Measurements from ENCODE around the gene RTF2.

RTF2 gene

DNA sequence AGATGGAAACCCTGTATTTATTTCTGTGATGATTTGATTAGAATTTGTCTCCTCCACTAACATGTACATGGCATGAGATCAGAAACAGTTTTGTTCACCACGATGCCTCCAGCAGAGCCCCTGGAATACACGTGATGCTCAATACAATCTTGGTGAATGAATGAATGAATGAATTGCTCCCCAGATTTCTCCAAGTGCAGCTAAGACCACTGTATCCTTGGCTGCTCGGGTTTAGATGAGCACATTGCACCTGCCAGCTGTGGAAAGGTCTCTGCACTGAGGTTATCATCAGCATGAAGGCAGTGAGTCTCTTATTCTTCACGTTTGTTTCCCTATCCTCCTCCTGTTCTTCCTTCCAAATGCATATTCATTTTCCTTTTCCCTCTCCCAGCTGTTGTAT, 38.5 kb upstream of the RTF2 start:
- H3K27ac Mint-ChIP-seq, result peak overlapping the region; percentile 92
- H3K36me3 Mint-ChIP-seq (ENCODE audit: low read depth), result no peaks in the 10 kb centered on the region
- H3K4me1 Mint-ChIP-seq (ENCODE audit: low read depth), result peaks cover 68% of the 10 kb centered on the region
- H3K4me3 Mint-ChIP-seq, result peak overlapping the region; percentile 60
- H3K27me3 Mint-ChIP-seq, result no peaks in the 10 kb centered on the region
- H3K9me3 Mint-ChIP-seq, result no peaks in the 10 kb centered on the region
- peak; percentile 31 for DNase-seq

DNA sequence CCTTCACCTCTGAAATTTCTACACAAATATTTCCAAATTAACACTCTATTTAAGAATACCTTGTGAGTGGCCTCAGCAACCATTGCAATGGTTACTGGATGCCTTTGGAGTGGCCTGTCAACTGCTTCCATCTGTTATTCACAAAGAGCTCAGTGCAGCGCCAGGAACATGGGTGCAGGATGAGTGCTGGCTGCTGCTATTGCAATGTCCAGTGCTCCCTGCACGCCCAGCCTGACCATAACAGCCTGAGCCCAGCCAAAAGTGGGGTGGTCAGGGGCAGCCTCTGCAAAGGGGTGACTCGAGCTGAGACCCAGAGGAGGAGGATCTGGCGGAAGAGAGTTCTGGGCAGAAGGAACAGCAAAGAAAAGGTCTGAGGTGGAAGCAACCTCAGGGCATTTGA, 38.0 kb upstream of the RTF2 start:
- Mint-ChIP-seq H3K27me3 (no peaks in the 10 kb centered on the region), H3K36me3 (ENCODE audit: low read depth) (no peaks in the 10 kb centered on the region), H3K4me3 (no peak overlapping the region), H3K9me3 (no peaks in the 10 kb centered on the region), H3K4me1 (ENCODE audit: low read depth) (peaks cover 66% of the 10 kb centered on the region), H3K27ac (peak overlapping the region; percentile 92)
- DNase-seq, result peak; percentile 26

DNA sequence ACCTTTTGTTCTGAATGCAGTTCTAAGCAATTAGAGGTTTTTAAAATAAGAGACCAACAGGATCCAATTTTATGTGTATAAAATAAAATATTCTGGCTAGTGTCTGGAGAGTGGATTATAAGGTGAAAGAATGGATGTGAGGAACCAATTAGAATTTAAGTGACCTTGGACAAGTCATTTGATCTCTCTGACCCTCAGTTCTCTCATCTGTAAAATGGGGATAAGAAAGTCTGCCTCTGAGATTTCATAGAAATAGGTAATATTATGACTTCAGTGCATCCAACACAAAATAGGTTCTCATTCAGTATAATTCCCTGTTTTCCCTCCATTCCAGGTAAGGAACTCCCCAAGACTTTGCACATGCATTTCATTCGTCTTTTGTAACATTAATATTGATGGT, 37.5 kb upstream of the RTF2 start:
- no peak for DNase-seq
- no peaks in the 10 kb centered on the region for H3K36me3 Mint-ChIP-seq (ENCODE audit: low read depth)
- no peaks in the 10 kb centered on the region for H3K9me3 Mint-ChIP-seq
- H3K27ac Mint-ChIP-seq, result peak overlapping the region; percentile 92
- H3K4me1 Mint-ChIP-seq (ENCODE audit: low read depth), result peaks cover 65% of the 10 kb centered on the region
- H3K4me3 Mint-ChIP-seq, result no peak overlapping the region
- no peaks in the 10 kb centered on the region for H3K27me3 Mint-ChIP-seq

DNA sequence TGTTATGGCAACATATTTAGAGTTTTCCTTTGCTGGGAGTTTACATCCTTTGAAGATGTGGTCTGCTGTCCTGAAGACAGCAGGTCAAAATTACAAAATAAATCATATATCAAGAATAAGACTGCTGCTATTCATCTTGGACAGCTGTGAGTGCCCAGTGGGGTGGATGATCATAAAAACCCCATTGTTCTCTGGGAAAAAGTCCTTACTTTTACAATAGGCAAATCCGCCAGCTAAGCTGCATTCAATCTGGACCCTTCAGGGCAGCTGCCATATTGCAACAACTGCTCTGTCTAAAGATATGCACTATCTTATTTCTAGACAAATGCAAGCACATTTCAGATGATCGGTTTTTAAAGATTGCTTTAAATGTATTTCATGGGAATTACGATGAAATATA, 37.0 kb upstream of the RTF2 start:
- no peaks in the 10 kb centered on the region for H3K27me3 Mint-ChIP-seq
- no peaks in the 10 kb centered on the region for H3K9me3 Mint-ChIP-seq
- peaks cover 64% of the 10 kb centered on the region for H3K4me1 Mint-ChIP-seq (ENCODE audit: low read depth)

DNA sequence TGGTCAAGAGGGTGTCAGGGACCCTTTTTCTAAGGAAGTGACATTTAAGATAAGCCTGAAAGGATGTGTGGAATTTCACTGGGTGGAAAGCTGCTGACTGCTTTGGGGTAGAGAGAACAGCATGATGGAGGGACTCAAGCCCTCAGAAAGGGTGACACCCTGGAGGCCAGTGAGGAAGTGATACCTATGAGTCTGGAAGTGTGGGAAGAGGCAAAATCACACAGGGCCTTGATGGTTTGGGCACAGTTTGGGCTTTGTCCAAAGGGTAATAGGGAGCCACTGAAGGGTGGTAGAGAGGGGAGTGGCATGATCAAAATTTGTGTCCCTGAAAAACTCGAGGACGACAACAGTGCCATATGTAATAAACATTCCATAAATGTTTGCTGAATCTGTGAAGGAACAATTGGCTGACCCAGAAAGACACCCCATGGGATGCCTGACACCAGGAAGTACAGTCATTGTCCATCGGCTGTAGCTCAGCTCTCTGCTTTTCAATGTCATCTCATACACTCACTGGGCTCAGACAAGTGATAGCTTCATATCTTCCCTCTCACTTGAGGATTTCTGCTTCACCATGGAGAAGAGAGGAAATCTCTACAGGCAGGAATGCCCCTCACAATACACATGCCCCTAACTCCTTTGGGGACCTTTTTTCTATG, 35.1 kb upstream of the RTF2 start:
- H3K4me1 Mint-ChIP-seq (ENCODE audit: low read depth), result peaks cover 56% of the 10 kb centered on the region
- H3K27me3 Mint-ChIP-seq, result no peaks in the 10 kb centered on the region
- no peaks in the 10 kb centered on the region for H3K9me3 Mint-ChIP-seq
- peak; percentile 15 for DNase-seq
- H3K36me3 Mint-ChIP-seq (ENCODE audit: low read depth), result no peaks in the 10 kb centered on the region
- peak overlapping the region; percentile 48 for H3K27ac Mint-ChIP-seq
- no peak overlapping the region for H3K4me3 Mint-ChIP-seq

More for the DNA sequence above, 37.0 kb upstream of the RTF2 start:
- Mint-ChIP-seq H3K27ac (no peak overlapping the region), H3K36me3 (ENCODE audit: low read depth) (no peaks in the 10 kb centered on the region), H3K4me3 (no peak overlapping the region)
- DNase-seq, result no peak

DNA sequence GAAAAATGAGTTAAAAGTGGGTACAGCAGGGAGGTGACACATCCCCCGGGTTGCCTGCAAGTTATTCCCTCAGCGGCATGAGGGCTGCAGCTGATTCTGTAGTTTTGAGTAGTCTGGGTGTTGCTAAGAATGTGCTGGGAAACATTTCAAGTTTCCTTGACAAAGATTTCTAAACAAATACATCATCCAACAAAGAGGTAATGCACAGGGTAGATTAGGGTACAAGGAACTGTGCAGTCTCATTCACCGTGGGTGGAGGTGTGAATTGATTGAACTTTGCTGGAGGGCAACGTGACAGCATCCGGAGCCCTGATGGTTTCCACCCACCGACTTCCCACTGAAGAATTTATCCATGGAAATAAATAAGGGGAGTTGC, 34.6 kb upstream of the RTF2 start:
- peak overlapping the region; percentile 48 for H3K27ac Mint-ChIP-seq
- H3K27me3 Mint-ChIP-seq, result no peaks in the 10 kb centered on the region
- no peaks in the 10 kb centered on the region for H3K36me3 Mint-ChIP-seq (ENCODE audit: low read depth)
- H3K4me3 Mint-ChIP-seq, result no peak overlapping the region
- peak; percentile 25 for DNase-seq
- no peaks in the 10 kb centered on the region for H3K9me3 Mint-ChIP-seq
- H3K4me1 Mint-ChIP-seq (ENCODE audit: low read depth), result peaks cover 55% of the 10 kb centered on the region

DNA sequence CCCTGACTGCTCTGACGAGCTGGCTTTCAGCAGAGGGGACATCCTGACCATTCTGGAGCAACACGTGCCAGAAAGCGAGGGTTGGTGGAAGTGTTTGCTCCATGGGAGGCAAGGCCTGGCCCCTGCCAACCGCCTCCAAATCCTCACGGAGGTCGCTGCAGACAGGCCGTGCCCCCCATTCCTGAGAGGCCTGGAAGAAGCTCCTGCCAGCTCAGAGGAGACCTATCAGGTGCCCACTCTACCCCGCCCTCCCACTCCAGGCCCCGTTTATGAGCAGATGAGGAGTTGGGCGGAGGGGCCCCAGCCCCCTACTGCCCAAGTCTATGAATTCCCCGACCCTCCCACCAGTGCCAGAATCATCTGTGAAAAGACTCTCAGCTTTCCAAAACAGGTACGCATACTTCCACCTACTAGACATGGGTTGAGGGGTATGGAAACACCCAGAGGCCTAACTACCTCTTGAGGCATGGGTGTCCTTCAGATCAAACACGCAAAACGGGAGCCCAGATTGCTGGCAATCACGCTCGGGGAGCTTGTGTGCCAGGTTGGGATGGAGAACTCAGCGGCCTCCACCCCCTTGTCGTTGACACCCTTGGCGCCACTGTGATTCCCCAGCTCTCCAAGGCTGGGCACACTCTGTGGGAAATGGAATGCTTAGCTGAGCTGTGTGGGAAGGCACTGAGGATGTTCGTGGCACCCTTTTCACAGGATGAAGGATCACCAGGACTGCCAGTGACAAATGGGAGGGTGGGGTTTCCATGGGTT, 31.0 kb upstream of the RTF2 start:
- DNase-seq, result peak; percentile 22
- no peaks in the 10 kb centered on the region for H3K36me3 Mint-ChIP-seq (ENCODE audit: low read depth)
- no peaks in the 10 kb centered on the region for H3K27me3 Mint-ChIP-seq
- H3K27ac Mint-ChIP-seq, result no peak overlapping the region
- no peaks in the 10 kb centered on the region for H3K9me3 Mint-ChIP-seq
- H3K4me1 Mint-ChIP-seq (ENCODE audit: low read depth), result peaks cover 55% of the 10 kb centered on the region
- H3K4me3 Mint-ChIP-seq, result no peak overlapping the region

DNA sequence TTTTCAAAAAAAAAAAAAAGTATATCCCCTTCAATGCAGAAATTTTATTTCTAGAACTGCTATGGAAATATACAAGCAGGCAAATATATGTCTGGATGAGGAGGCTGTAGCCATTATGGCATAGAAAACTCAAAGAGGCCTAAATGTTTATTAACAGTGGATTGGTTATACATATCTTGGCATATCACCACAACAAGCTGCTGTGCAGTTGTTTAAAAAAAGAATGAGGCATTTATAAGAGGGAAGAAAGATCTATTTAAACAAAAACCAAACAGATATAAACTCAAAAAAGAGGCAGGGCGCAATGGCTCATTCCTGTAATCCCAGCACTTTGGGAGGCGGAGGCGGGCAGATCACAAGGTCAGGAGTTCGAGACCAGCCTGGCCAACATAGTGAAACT, 30.1 kb upstream of the RTF2 start:
- peak overlapping the region; percentile 5 for H3K27ac Mint-ChIP-seq

DNA sequence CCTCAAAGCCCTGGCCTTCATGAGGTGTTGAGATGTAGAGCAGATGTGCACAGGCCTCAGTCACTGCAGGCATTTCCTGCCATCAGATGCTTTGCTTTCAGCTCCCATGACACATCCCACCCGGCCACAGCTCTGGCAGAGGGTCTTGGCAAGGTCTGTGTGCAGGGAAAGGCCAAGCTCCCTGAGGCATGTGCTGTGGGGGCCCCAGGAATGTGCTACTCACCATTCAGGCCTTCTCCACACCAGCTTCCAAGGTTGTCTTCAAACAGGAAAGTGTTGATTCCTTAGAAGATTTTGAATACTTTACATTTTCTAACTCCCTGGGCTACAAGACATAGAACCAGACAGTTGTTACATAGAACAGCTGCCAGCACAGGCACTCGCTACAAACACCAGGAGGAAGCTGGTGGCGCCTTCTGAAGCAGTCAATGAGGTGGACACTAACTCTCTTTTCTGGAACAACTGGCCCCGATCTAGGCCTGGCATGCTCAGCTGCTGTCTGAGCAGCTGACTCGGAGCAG, 28.6 kb upstream of the RTF2 start:
- H3K4me1 Mint-ChIP-seq (ENCODE audit: low read depth), result peaks cover 43% of the 10 kb centered on the region
- H3K36me3 Mint-ChIP-seq (ENCODE audit: low read depth), result no peaks in the 10 kb centered on the region
- peak overlapping the region; percentile 56 for H3K27ac Mint-ChIP-seq
- DNase-seq, result peak; percentile 44
- H3K27me3 Mint-ChIP-seq, result no peaks in the 10 kb centered on the region
- no peaks in the 10 kb centered on the region for H3K9me3 Mint-ChIP-seq
- H3K4me3 Mint-ChIP-seq, result peak overlapping the region; percentile 26

More for the DNA sequence above, 30.1 kb upstream of the RTF2 start:
- no peak overlapping the region for H3K4me3 Mint-ChIP-seq
- no peaks in the 10 kb centered on the region for H3K9me3 Mint-ChIP-seq
- DNase-seq, result no peak
- H3K4me1 Mint-ChIP-seq (ENCODE audit: low read depth), result peaks cover 53% of the 10 kb centered on the region
- no peaks in the 10 kb centered on the region for H3K36me3 Mint-ChIP-seq (ENCODE audit: low read depth)
- no peaks in the 10 kb centered on the region for H3K27me3 Mint-ChIP-seq

DNA sequence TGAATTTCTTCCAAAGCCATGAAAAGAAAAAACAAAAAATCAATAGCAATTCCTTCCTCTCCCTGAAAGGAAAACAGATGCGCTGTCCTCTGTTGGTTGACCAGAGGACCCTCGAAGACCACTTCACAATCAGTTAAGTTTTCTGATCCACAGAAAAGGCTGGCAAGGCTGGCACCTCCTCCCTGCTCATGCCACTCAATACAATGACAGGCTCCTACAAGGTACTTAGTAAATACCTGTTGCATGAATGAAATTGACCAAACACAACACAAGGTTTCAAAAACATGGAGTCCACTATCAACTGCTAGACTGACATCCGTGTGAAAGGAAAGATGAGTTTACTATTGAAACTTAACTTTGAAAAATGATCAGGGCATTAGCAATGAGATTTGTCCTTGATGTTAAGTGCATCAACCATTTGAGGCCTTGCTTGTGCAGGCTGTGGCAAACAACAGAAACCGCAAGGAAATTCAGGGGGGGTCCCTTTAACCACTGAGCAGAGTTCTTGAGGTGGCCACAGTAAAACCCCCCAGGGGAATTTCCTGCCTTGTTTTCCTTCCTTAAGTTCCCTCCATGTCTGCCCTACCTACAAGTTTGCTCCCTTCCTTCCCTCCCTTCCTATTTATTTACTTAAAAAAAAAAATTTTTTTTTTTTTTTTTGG, 27.9 kb upstream of the RTF2 start:
- peak overlapping the region; percentile 26 for H3K4me3 Mint-ChIP-seq
- peak; percentile 47 for DNase-seq
- no peaks in the 10 kb centered on the region for H3K27me3 Mint-ChIP-seq
- peak overlapping the region; percentile 56 for H3K27ac Mint-ChIP-seq
- H3K36me3 Mint-ChIP-seq (ENCODE audit: low read depth), result peaks cover 4% of the 10 kb centered on the region
- peaks cover 41% of the 10 kb centered on the region for H3K4me1 Mint-ChIP-seq (ENCODE audit: low read depth)
- H3K9me3 Mint-ChIP-seq, result no peaks in the 10 kb centered on the region

DNA sequence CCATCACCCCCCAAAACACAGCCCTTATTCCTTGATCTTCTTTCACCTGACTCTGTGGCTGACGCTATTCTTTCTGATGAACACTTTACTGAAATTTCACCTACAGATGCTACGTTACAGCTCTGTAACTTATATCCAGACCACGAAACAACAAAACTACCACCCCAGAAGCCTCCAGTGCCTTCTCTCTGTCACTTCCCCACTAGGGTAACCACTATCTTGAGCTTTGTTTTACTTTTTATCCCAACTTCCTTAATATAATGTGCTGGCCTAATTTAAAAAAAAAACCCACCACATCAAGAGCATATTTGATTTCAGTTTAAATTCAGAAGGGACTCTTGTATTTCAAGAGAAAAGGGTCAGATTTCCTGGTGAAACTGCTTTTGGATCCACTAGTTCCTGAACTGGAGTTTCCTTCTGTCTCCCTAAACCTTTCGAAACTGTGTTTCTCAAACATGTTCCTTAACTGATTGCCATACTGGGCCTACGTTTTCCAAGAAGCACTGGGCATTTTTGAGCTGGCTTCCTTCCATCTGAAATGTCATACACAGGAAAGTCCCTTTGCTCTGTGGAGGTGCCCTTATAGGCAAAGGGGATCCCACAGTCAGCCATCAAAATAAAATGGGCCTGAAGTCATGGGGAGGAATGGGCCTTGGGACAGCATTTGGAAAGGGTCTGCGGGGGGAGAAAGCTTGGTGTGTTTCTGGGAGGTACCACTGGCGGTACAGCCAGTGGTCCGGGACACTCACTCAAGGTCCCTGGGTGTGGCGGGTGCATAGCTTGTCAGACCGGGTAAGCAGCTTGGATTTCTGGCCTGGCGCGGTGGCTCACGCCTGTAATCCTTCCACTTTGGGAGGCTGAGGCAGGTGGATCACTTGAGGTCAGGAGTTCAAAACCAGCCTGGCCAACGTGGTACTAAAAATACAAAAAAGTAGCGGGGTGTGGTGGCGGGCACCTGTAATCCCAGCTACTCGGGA, 25.8 kb upstream of the RTF2 start:
- DNase-seq, result peak; percentile 21
- H3K27me3 Mint-ChIP-seq, result no peaks in the 10 kb centered on the region
- H3K27ac Mint-ChIP-seq, result peak overlapping the region; percentile 76
- H3K36me3 Mint-ChIP-seq (ENCODE audit: low read depth), result peaks cover 10% of the 10 kb centered on the region
- H3K4me3 Mint-ChIP-seq, result no peak overlapping the region
- H3K9me3 Mint-ChIP-seq, result no peaks in the 10 kb centered on the region
- H3K4me1 Mint-ChIP-seq (ENCODE audit: low read depth), result peaks cover 41% of the 10 kb centered on the region

DNA sequence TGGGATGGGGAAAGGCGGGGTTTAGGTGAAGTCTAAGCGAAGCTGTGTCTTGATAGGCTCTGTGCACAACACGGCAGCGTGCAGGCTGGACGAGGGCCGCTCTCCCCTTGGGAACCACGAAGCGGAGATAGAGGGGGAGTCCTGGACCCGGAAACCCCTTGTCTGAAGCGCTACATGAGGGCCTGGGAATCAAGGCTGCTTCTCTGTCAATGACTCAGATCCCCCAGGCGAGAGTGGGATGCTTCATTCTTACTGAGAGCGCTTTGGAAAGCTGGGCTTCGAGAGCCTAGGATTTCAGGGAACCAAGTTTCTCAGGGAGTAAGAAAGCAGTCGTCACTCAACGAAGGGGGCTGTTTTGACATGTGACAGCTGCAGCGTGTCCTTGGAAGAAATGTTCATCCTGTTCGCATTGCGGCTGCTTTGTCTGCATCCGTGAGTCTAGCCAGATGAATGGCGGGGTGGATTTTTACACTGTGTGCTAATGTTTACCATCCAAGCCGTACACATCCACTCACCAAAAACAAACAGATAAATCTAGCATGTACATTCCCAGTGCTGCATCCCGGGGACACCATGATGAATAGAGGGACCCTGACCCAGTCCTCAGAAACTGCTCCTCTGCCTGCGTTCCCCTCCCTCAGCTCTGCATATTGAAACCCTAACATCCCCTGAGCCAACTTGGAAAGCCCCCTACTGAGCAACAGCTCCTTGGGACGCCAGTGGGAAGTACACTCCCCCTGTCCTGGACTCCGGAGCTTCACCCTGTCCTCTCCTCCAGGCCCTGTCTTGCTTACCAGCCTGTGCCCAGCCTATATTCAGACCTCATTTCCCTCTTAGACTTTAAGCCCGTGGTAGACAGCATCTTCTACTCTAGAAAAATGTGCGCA, 24.5 kb upstream of the RTF2 start:
- Mint-ChIP-seq H3K27me3 (no peaks in the 10 kb centered on the region), H3K36me3 (ENCODE audit: low read depth) (peaks cover 12% of the 10 kb centered on the region), H3K4me1 (ENCODE audit: low read depth) (peaks cover 31% of the 10 kb centered on the region), H3K4me3 (no peak overlapping the region), H3K9me3 (no peaks in the 10 kb centered on the region), H3K27ac (peak overlapping the region; percentile 6)
- DNase-seq, result peak; percentile 23

DNA sequence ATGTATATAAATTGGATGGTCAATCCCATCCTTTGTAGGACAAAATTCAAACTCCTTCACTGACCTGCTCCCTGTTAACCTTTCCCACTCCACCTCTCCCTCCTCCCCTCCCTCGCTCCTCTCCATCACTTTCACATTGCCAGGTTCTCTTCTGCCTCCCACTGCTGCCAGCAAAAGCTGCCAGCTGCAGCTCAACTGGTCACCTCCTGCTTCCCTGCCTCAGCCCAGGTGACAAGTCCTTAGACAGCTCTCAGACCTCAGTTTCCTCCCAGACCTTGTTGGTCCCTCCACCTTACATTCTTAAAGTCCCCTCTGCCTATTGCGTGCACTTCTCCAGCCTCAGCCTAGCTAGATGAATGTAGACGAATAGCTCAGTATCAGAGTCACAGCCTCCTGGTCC, 23.3 kb upstream of the RTF2 start:
- no peaks in the 10 kb centered on the region for H3K27me3 Mint-ChIP-seq
- H3K9me3 Mint-ChIP-seq, result no peaks in the 10 kb centered on the region
- H3K36me3 Mint-ChIP-seq (ENCODE audit: low read depth), result peaks cover 12% of the 10 kb centered on the region
- peak overlapping the region; percentile 4 for H3K27ac Mint-ChIP-seq
- no peak overlapping the region for H3K4me3 Mint-ChIP-seq
- no peak for DNase-seq
- H3K4me1 Mint-ChIP-seq (ENCODE audit: low read depth), result peaks cover 21% of the 10 kb centered on the region
